Measurements from ENCODE around the gene GPR157.
"Not testable (repeated sequence)": the region's sequence is repeated elsewhere in the genome, so short reads cannot be mapped to it uniquely, and the experiment has no call there.

The GPR157 gene

GRCh38 chr1:9128520-9129265 is at the start of gene GPR157:
TSS of gene GPR157 (minus strand) at chr1:9129102. CDS start at chr1:9129027, 75 bp downstream.
- no peak for DNase-seq (ENCODE audit: low read depth)

GRCh38 chr1:9174762-9175161 is 45.9 kb upstream of the GPR157 start:
- no peak for DNase-seq (ENCODE audit: low read depth)

- no peak for DNase-seq (ENCODE audit: low read depth)
Observed at GRCh38 chr1:9174243-9174642, 45.3 kb upstream of the GPR157 start.

- no peak for DNase-seq (ENCODE audit: low read depth)
Observed at GRCh38 chr1:9169601-9170137, 40.8 kb upstream of the GPR157 start.

- DNase-seq (ENCODE audit: low read depth): no peak
Observed at GRCh38 chr1:9167638-9168037, 38.7 kb upstream of the GPR157 start.

- DNase-seq (ENCODE audit: low read depth): peak; percentile 32
Observed at GRCh38 chr1:9166289-9167235, 37.7 kb upstream of the GPR157 start.

GRCh38 chr1:9165396-9165795 is 36.5 kb upstream of the GPR157 start:
- no peak for DNase-seq (ENCODE audit: low read depth)

- no peak for DNase-seq (ENCODE audit: low read depth)
Observed at GRCh38 chr1:9164919-9165318, 36.0 kb upstream of the GPR157 start.

GRCh38 chr1:9164532-9164900 is 35.6 kb upstream of the GPR157 start:
- DNase-seq (ENCODE audit: low read depth): no peak

GRCh38 chr1:9161963-9162362 is 33.1 kb upstream of the GPR157 start:
- DNase-seq (ENCODE audit: low read depth): no peak

- DNase-seq (ENCODE audit: low read depth): no peak
Observed at GRCh38 chr1:9161342-9161741, 32.4 kb upstream of the GPR157 start.

- no peak for DNase-seq (ENCODE audit: low read depth)
Observed at GRCh38 chr1:9160079-9160717, 31.3 kb upstream of the GPR157 start.

GRCh38 chr1:9155879-9156278 is 27.0 kb upstream of the GPR157 start:
- DNase-seq (ENCODE audit: low read depth): no peak

- DNase-seq (ENCODE audit: low read depth): not testable (repeated sequence)
Observed at GRCh38 chr1:9155405-9155804, 26.5 kb upstream of the GPR157 start.

- DNase-seq (ENCODE audit: low read depth): no peak
Observed at GRCh38 chr1:9153152-9153551, 24.2 kb upstream of the GPR157 start.

- no peak for DNase-seq (ENCODE audit: low read depth)
Observed at GRCh38 chr1:9152535-9152934, 23.6 kb upstream of the GPR157 start.

- no peak for DNase-seq (ENCODE audit: low read depth)
Observed at GRCh38 chr1:9151328-9151860, 22.5 kb upstream of the GPR157 start.

GRCh38 chr1:9150582-9151327 is 21.9 kb upstream of the GPR157 start:
- DNase-seq (ENCODE audit: low read depth): no peak

- DNase-seq (ENCODE audit: low read depth): no peak
Observed at GRCh38 chr1:9149837-9150581, 21.1 kb upstream of the GPR157 start.

GRCh38 chr1:9149151-9149550 is 20.2 kb upstream of the GPR157 start:
- no peak for DNase-seq (ENCODE audit: low read depth)

- no peak for DNase-seq (ENCODE audit: low read depth)
Observed at GRCh38 chr1:9146156-9146555, 17.3 kb upstream of the GPR157 start.
